Thoracic aorta (tissue), 2 donors: ENCODE data around the gene ATP13A3. TPM values are rescaled to one million over a fixed set of nuclear protein-coding genes. Genes with fewer than 3 reads are reported as not detected.

ENCODE experiments used
- ATAC-seq: fragments of 150-250 bp; one replicate; pipeline ENCODE4 v1.8.0; 2017; ENCODE audit warnings: low read depth; ENCODE audit not compliant: insufficient number of reproducible peaks, low FRiP score
- DNase-seq: peaks from one replicate; pipeline ENCODE4 v3.0.0-alpha.2; 2020; ENCODE audit warnings: low spot score
- H3K27ac ChIP-seq, 2 donors: fragments of 200-600 bp; sonication (generic); 1 replicate in 1 of 2; 2 replicates in 1 of 2; pipeline ENCODE4 v1.5.1; 2016; ENCODE audit warnings: mild to moderate bottlenecking in 2 of 2, moderate library complexity in 2 of 2
- H3K27me3 ChIP-seq: fragments of 200-600 bp; sonication (generic); replicated peaks from 2 replicates; pipeline ENCODE4 v1.6.0; 2016; ENCODE audit warnings: mild to moderate bottlenecking; ENCODE audit not compliant: insufficient read depth
- H3K36me3 ChIP-seq: fragments of 200-600 bp; sonication (generic); one replicate; pipeline ENCODE4 v1.5.1; 2016
- H3K4me1 ChIP-seq, 2 donors: fragments of 200-600 bp; sonication (generic); 1 replicate in 1 of 2; 2 replicates in 1 of 2; pipeline versions ENCODE4 v1.5.1 to v1.6.0; 2016; ENCODE audit warnings: low read depth in 2 of 2, mild to moderate bottlenecking in 1 of 2; ENCODE audit not compliant: control insufficient read depth in 1 of 2
- H3K4me3 ChIP-seq: fragments of 200-600 bp; sonication (generic); 2 replicates; pipeline ENCODE4 v1.5.1; 2016; ENCODE audit warnings: mild to moderate bottlenecking
- H3K9me3 ChIP-seq: fragments of 200-600 bp; sonication (generic); 2 replicates; pipeline ENCODE4 v1.5.1; 2016
- total RNA-seq, 2 donors: library from RNA; depleted of rRNA; stranded (reverse); fragments of >200 nt; gene quantifications; one replicate each; pipeline versions ENCODE4 v1.1.0 to v1.2.3, GENCODE V29; 2016
- TF ChIP-seq, protein P1 (sequence below): fragments of 200-600 bp; sonication (generic); IDR thresholded peaks from one replicate; pipeline ENCODE4 v1.5.1; 2019; ENCODE audit warnings: antibody characterized with exemption

The ATP13A3 gene
- total RNA-seq, 2 donors from 2014 or later, result 188 to 361 TPM

DNA sequence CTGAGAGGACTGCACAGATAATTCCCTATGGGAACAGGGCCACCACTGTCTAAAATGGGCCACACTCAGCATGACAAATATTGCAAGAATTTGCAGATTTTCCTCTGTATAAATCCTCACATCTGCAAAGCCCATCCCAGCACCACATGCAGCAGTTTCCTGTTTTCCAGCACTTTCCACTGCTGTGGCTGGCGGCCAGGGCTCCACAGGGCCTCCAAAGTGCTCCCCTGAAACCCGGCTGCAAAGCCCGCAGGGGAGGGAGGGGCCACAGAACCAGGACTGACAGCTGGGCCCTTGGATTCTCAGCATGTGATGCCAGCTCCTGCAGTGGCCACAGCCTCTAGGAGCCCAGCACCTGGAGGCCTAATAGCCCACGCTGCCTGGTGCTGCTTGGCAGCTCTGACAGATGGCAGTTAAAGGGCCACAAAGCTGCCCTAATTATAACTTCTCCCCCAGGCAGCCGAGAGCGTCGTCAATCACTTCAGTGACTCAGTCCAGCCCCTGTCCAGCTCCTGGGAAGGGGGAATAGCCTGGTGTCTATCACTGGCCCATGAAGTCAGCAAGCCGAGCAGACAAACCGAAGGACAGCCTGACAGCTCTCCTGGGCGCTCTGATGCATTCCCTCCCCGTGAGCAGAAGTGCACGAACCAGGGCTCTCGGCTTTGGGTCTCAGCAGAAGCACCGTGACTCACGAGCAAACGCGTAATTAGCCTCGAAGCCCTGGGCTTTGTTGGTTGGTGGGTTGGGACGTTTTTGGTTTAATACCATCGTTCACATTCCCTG, 122.0 kb downstream of the ATP13A3 start:
- Histone ChIP-seq H3K4me3 (no peak overlapping the region), H3K4me1 (no peaks in the 10 kb centered on the region), H3K9me3 (no peaks in the 10 kb centered on the region), H3K27me3 (no peaks in the 10 kb centered on the region), H3K27ac (no peak overlapping the region), H3K36me3 (no peaks in the 10 kb centered on the region)
- ATAC-seq (no peak), DNase-seq (no peak)
- TF ChIP-seq, protein P1, sequence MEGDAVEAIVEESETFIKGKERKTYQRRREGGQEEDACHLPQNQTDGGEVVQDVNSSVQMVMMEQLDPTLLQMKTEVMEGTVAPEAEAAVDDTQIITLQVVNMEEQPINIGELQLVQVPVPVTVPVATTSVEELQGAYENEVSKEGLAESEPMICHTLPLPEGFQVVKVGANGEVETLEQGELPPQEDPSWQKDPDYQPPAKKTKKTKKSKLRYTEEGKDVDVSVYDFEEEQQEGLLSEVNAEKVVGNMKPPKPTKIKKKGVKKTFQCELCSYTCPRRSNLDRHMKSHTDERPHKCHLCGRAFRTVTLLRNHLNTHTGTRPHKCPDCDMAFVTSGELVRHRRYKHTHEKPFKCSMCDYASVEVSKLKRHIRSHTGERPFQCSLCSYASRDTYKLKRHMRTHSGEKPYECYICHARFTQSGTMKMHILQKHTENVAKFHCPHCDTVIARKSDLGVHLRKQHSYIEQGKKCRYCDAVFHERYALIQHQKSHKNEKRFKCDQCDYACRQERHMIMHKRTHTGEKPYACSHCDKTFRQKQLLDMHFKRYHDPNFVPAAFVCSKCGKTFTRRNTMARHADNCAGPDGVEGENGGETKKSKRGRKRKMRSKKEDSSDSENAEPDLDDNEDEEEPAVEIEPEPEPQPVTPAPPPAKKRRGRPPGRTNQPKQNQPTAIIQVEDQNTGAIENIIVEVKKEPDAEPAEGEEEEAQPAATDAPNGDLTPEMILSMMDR, result no peak

GRCh38 chr3:194364314-194364651, 122.5 kb downstream of the ATP13A3 start:
- Histone ChIP-seq H3K36me3 (no peaks in the 10 kb centered on the region), H3K27me3 (no peaks in the 10 kb centered on the region), H3K4me3 (no peak overlapping the region), H3K27ac (no peak overlapping the region), H3K9me3 (no peaks in the 10 kb centered on the region), H3K4me1 (no peaks in the 10 kb centered on the region)
- ATAC-seq, result no peak
- TF ChIP-seq, protein P1, result no peak
- no peak for DNase-seq

GRCh38 chr3:194360568-194360967, 126.2 kb downstream of the ATP13A3 start:
- ATAC-seq, result no peak

DNA sequence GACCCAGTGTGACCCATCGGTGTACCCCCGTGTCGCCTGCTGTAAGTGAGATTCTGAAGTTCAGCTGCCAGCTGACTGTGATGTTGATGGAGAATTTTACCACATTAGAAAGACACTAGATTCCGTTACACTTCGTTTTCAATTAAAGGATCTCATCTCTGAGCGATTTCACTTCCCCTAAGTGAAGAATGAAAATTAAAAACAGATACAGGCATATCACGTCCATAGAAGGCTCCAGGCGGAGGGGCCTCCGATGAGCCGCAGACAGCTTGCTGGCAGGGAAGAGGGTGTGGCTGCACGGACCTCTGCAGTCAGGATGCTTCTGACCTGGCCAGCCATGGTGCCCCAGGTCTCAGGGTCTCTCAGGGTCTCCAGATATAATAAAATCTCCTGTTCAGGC, 129.1 kb downstream of the ATP13A3 start:
- Histone ChIP-seq H3K4me1 (no peaks in the 10 kb centered on the region), H3K9me3 (no peaks in the 10 kb centered on the region), H3K27ac (no peak overlapping the region), H3K27me3 (no peaks in the 10 kb centered on the region), H3K4me3 (no peak overlapping the region), H3K36me3 (no peaks in the 10 kb centered on the region)
- TF ChIP-seq, protein P1, result no peak
- DNase-seq (no peak), ATAC-seq (no peak)

More at GRCh38 chr3:194360568-194360967, 126.2 kb downstream of the ATP13A3 start:
- H3K9me3 ChIP-seq, result no peaks in the 10 kb centered on the region
- TF ChIP-seq, protein P1, result no peak
- H3K4me1 ChIP-seq, result no peaks in the 10 kb centered on the region
- no peak overlapping the region for H3K4me3 ChIP-seq
- H3K27me3 ChIP-seq, result no peaks in the 10 kb centered on the region
- no peak overlapping the region for H3K27ac ChIP-seq
- no peaks in the 10 kb centered on the region for H3K36me3 ChIP-seq
- DNase-seq, result no peak

- DNase-seq (no peak), ATAC-seq (no peak)
- Histone ChIP-seq H3K4me1 (no peaks in the 10 kb centered on the region), H3K36me3 (no peaks in the 10 kb centered on the region), H3K27ac (no peak overlapping the region), H3K27me3 (no peaks in the 10 kb centered on the region), H3K4me3 (no peak overlapping the region), H3K9me3 (no peaks in the 10 kb centered on the region)
- TF ChIP-seq, protein P1, result no peak
These were observed 131.4 kb downstream of the ATP13A3 start for GRCh38 chr3:194355379-194355778.
